Activated CD8-positive, alpha-beta T cell treated with anti-CD3 and anti-CD28 coated beads, Interleukin-2, amount 10 ng/mL, durations not matched to agents 7 days and 5 days (primary cell): ENCODE measurements around the gene SNRNP40. TPM values are rescaled to one million over a fixed set of nuclear protein-coding genes. Genes with fewer than 3 reads are reported as not detected.

ENCODE experiments used
- ATAC-seq: fragments of 150-1000 bp; cut with Tn5 transposase; one replicate; pipeline ENCODE4 v1.10.0; 2021; ENCODE audit warnings: moderate library complexity
- CTCF ChIA-PET: fragments of 350-600 bp; sonication (Branson Sonifier 250); formaldehyde crosslinking; loops from one replicate; lab custom pipeline; 2021; ENCODE audit warnings: antibody characterized with exemption; lab: Charles Lee
- POLR2A ChIA-PET: fragments of 350-600 bp; sonication (Branson Sonifier 250); formaldehyde crosslinking; loops from one replicate; lab custom pipeline; 2021; ENCODE audit warnings: antibody characterized with exemption; lab: Charles Lee
- DNase-seq: peaks from one replicate; pipeline ENCODE4 v3.0.0-alpha.2; 2020
- H3K27ac Mint-ChIP-seq: one replicate; pipeline ENCODE4 v1.8.0; 2021; ENCODE audit warnings: mild to moderate bottlenecking, mixed read lengths
- H3K27me3 Mint-ChIP-seq: one replicate; pipeline ENCODE4 v1.8.0; 2021; ENCODE audit warnings: low read depth, mixed read lengths
- H3K36me3 Mint-ChIP-seq: one replicate; pipeline ENCODE4 v1.8.0; 2021; ENCODE audit warnings: low read depth, mixed read lengths
- H3K4me1 Mint-ChIP-seq: one replicate; pipeline ENCODE4 v1.8.0; 2021; ENCODE audit warnings: low read depth, mixed read lengths
- H3K4me3 Mint-ChIP-seq: one replicate; pipeline ENCODE4 v1.8.0; 2021; ENCODE audit warnings: mild to moderate bottlenecking, mixed read lengths
- H3K9me3 Mint-ChIP-seq: one replicate; pipeline ENCODE4 v1.8.0; 2022; ENCODE audit warnings: mixed read lengths; ENCODE audit not compliant: insufficient read depth
- total RNA-seq, 2 experiments: library from RNA; stranded (reverse); gene quantifications; one replicate each; pipeline ENCODE4 v1.2.3, GENCODE V29; 2021

Gene SNRNP40
- 100 to 1,000 TPM in 1 of 2 experiments, 10 to 100 TPM in 1; 94.9 to 103 TPM for total RNA-seq

- H3K27ac Mint-ChIP-seq = no peak within 1 kb of the TSS
- peaks cover 38% of the 10 kb centered on the region for H3K36me3 Mint-ChIP-seq
- no peaks in the 10 kb centered on the region for H3K27me3 Mint-ChIP-seq
- ChIA-PET CTCF (interaction anchor here (0.6 to 1.4 kb wide), 4 partner anchors 10 to 98 kb away, joined by 4 to 6 read pairs (median 4); no protein-coding TSS in a partner anchor), POLR2A (interaction anchor here (0.5 to 1.6 kb wide), 13 partner anchors 10 to 1062 kb away, joined by 3 to 5 read pairs (median 3); partner anchors contain the start of genes FABP3 and PEF1)
- no peaks in the 10 kb centered on the region for H3K9me3 Mint-ChIP-seq
- peak; percentile 96 for ATAC-seq
- no peak within 1 kb of the TSS for H3K4me3 Mint-ChIP-seq
- peak; percentile 97 for DNase-seq
- H3K4me1 Mint-ChIP-seq = peaks cover 27% of the 10 kb centered on the region
These were observed at the start of gene SNRNP40, which contains the start of gene ZCCHC17 for GRCh38 chr1:31296486-31297276. TSS of gene SNRNP40 (minus strand) at chr1:31296788. CDS start at chr1:31296751, 37 bp downstream. TSS of gene ZCCHC17 (plus strand) at chr1:31297032. CDS start at chr1:31310099, 13,067 bp downstream.

- Mint-ChIP-seq H3K27me3 (no peaks in the 10 kb centered on the region), H3K9me3 (no peaks in the 10 kb centered on the region), H3K27ac (no peak overlapping the region), H3K4me3 (no peak overlapping the region), H3K36me3 (peaks cover 4% of the 10 kb centered on the region), H3K4me1 (no peaks in the 10 kb centered on the region)
- no peak for ATAC-seq
- ChIA-PET CTCF (interaction anchor here (1.4 kb wide), 1 partner anchor 49 kb away, joined by 3 read pairs; no protein-coding TSS in a partner anchor), POLR2A (no interaction called here)
- DNase-seq = no peak
These were observed 49.0 kb upstream of the SNRNP40 start for GRCh38 chr1:31345635-31346034.

- no peaks in the 10 kb centered on the region for H3K9me3 Mint-ChIP-seq
- POLR2A ChIA-PET = no interaction called here
- no peak overlapping the region for H3K27ac Mint-ChIP-seq
- DNase-seq (no peak), ATAC-seq (no peak)
- CTCF ChIA-PET = no interaction called here
- no peak overlapping the region for H3K4me3 Mint-ChIP-seq
- no peaks in the 10 kb centered on the region for H3K4me1 Mint-ChIP-seq
- H3K27me3 Mint-ChIP-seq = no peaks in the 10 kb centered on the region
- peaks cover 5% of the 10 kb centered on the region for H3K36me3 Mint-ChIP-seq
These were observed 47.9 kb upstream of the SNRNP40 start for GRCh38 chr1:31344503-31344902.

GRCh38 chr1:31336687-31337467 lies 40.3 kb upstream of the SNRNP40 start:
- DNase-seq (no peak), ATAC-seq (no peak)
- no peaks in the 10 kb centered on the region for H3K9me3 Mint-ChIP-seq
- ChIA-PET CTCF (interaction anchor here (0.9 to 2.4 kb wide), 3 partner anchors 10 to 153 kb away, joined by 3 to 10 read pairs (median 4); no protein-coding TSS in a partner anchor), POLR2A (no interaction called here)
- H3K4me3 Mint-ChIP-seq = no peak overlapping the region
- no peak overlapping the region for H3K27ac Mint-ChIP-seq
- no peaks in the 10 kb centered on the region for H3K4me1 Mint-ChIP-seq
- H3K36me3 Mint-ChIP-seq = peaks cover 3% of the 10 kb centered on the region
- no peaks in the 10 kb centered on the region for H3K27me3 Mint-ChIP-seq

- Mint-ChIP-seq H3K36me3 (peaks cover 4% of the 10 kb centered on the region), H3K27me3 (no peaks in the 10 kb centered on the region), H3K4me1 (no peaks in the 10 kb centered on the region), H3K27ac (no peak overlapping the region), H3K9me3 (no peaks in the 10 kb centered on the region), H3K4me3 (no peak overlapping the region)
- CTCF ChIA-PET = interaction anchor here (2.4 kb wide), 1 partner anchor 150 kb away, joined by 10 read pairs; no protein-coding TSS in a partner anchor
- POLR2A ChIA-PET = no interaction called here
- no peak for ATAC-seq
- DNase-seq = peak; percentile 21
These were observed 38.4 kb upstream of the SNRNP40 start for GRCh38 chr1:31335007-31335406.

GRCh38 chr1:31327381-31327780 lies 30.8 kb upstream of the SNRNP40 start:
- H3K4me3 Mint-ChIP-seq = no peak overlapping the region
- CTCF ChIA-PET = interaction anchor here (1.1 to 3.5 kb wide), 2 partner anchors 143 to 221 kb away, joined by 3 to 11 read pairs; no protein-coding TSS in a partner anchor
- DNase-seq = no peak
- H3K27me3 Mint-ChIP-seq = no peaks in the 10 kb centered on the region
- POLR2A ChIA-PET = no interaction called here
- no peaks in the 10 kb centered on the region for H3K9me3 Mint-ChIP-seq
- peaks cover 4% of the 10 kb centered on the region for H3K36me3 Mint-ChIP-seq
- H3K4me1 Mint-ChIP-seq = no peaks in the 10 kb centered on the region
- no peak overlapping the region for H3K27ac Mint-ChIP-seq
- ATAC-seq = no peak

GRCh38 chr1:31326461-31326860 lies 29.9 kb upstream of the SNRNP40 start:
- ChIA-PET CTCF (interaction anchor here (0.7 to 1.6 kb wide), 3 partner anchors 11 to 164 kb away, joined by 3 read pairs; no protein-coding TSS in a partner anchor), POLR2A (no interaction called here)
- Mint-ChIP-seq H3K4me3 (no peak overlapping the region), H3K36me3 (peaks cover 7% of the 10 kb centered on the region), H3K27ac (no peak overlapping the region), H3K9me3 (no peaks in the 10 kb centered on the region), H3K4me1 (no peaks in the 10 kb centered on the region), H3K27me3 (no peaks in the 10 kb centered on the region)
- no peak for DNase-seq
- ATAC-seq = no peak

- ATAC-seq (no peak), DNase-seq (no peak)
- Mint-ChIP-seq H3K27me3 (no peaks in the 10 kb centered on the region), H3K27ac (no peak overlapping the region), H3K4me1 (no peaks in the 10 kb centered on the region), H3K9me3 (no peaks in the 10 kb centered on the region), H3K36me3 (peaks cover 6% of the 10 kb centered on the region), H3K4me3 (no peak overlapping the region)
- ChIA-PET POLR2A (no interaction called here), CTCF (no interaction called here)
These were observed 28.4 kb upstream of the SNRNP40 start for GRCh38 chr1:31324992-31325391.

- ATAC-seq (no peak), DNase-seq (no peak)
- CTCF ChIA-PET = no interaction called here
- POLR2A ChIA-PET = no interaction called here
- H3K27ac Mint-ChIP-seq = no peak overlapping the region
- H3K4me3 Mint-ChIP-seq = no peak overlapping the region
- peaks cover 6% of the 10 kb centered on the region for H3K36me3 Mint-ChIP-seq
- H3K4me1 Mint-ChIP-seq = no peaks in the 10 kb centered on the region
- no peaks in the 10 kb centered on the region for H3K9me3 Mint-ChIP-seq
- no peaks in the 10 kb centered on the region for H3K27me3 Mint-ChIP-seq
These were observed 27.5 kb upstream of the SNRNP40 start for GRCh38 chr1:31324093-31324492.

- POLR2A ChIA-PET = interaction anchor here (0.6 kb wide), 2 partner anchors 55 to 230 kb away, joined by 3 read pairs; no protein-coding TSS in a partner anchor
- no peak for ATAC-seq
- CTCF ChIA-PET = no interaction called here
These were observed 21.6 kb upstream of the SNRNP40 start for GRCh38 chr1:31318146-31318545.

GRCh38 chr1:31315902-31316301 lies 19.3 kb upstream of the SNRNP40 start:
- Mint-ChIP-seq H3K9me3 (no peaks in the 10 kb centered on the region), H3K36me3 (peaks cover 33% of the 10 kb centered on the region), H3K4me3 (no peak overlapping the region), H3K27me3 (no peaks in the 10 kb centered on the region), H3K4me1 (no peaks in the 10 kb centered on the region), H3K27ac (no peak overlapping the region)
- ATAC-seq (no peak), DNase-seq (no peak)
- POLR2A ChIA-PET = no interaction called here
- CTCF ChIA-PET = interaction anchor here (1.1 kb wide), 1 partner anchor 132 kb away, joined by 4 read pairs; no protein-coding TSS in a partner anchor

More at GRCh38 chr1:31318146-31318545, 21.6 kb upstream of the SNRNP40 start:
- H3K27ac Mint-ChIP-seq = no peak overlapping the region
- no peaks in the 10 kb centered on the region for H3K27me3 Mint-ChIP-seq
- DNase-seq = no peak
- H3K9me3 Mint-ChIP-seq = no peaks in the 10 kb centered on the region
- peaks cover 26% of the 10 kb centered on the region for H3K36me3 Mint-ChIP-seq
- no peaks in the 10 kb centered on the region for H3K4me1 Mint-ChIP-seq
- no peak overlapping the region for H3K4me3 Mint-ChIP-seq
